GM12891 (cell line): ENCODE measurements around the gene HDDC3.

Experiments used
- POLR2A ChIP-seq: IDR thresholded peaks from 2 replicates; pipeline ENCODE4 v1.6.1; 2011; ENCODE audit warnings: low read depth, low read length, control low read depth
- POLR2AphosphoS5 ChIP-seq: IDR thresholded peaks from 2 replicates; pipeline ENCODE4 v1.6.1; 2011; ENCODE audit warnings: low read depth, low read length, control low read depth
- SPI1 ChIP-seq: IDR thresholded peaks from 2 replicates; pipeline ENCODE4 v1.6.1; 2011; ENCODE audit warnings: low read depth, low read length, control low read depth

DNA sequence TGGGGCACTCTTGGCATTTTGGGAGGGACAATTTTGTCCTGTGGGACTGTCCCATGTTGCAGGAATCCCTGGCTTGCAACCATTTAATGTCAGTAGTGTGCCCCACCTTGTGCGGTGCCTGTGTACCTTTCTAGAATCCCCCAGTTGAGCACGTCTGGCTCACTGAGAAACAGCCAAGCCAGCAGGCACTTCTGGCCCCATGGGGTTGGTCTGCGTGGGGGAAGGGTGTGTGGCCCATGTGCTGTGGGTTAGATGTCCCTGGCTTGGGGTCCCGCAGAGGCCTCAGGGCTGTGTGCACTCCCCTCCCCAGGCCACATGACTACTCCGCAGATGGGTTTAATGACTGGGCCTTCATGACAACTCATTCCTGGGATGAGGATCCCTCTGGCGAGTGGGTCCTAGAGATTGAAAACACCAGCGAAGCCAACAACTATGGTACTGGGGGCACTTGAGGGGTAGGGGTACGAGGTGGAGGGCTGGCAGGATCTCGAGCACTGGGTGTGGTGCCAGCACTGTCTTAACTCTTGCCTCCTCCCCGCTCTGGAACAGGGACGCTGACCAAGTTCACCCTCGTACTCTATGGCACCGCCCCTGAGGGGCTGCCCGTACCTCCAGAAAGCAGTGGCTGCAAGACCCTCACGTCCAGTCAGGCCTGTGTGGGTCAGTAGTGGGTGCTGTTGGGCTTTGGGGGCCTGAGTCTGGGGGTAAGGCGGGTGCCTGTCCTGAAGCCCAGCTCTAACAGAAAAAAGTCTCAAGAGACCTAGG, 51.8 kb downstream of the HDDC3 start:
- TF ChIP-seq POLR2A (no peak), POLR2AphosphoS5 (no peak), SPI1 (no peak)
